Measurements from ENCODE around the gene C8G. TPM values are rescaled to one million over a fixed set of nuclear protein-coding genes. Genes with fewer than 3 reads are reported as not detected.

C8G gene
- total RNA-seq, 1 experiment from 2014 or later, result 2.1 TPM

GRCh38 chr9:136984464-136985026, 39.5 kb downstream of the C8G start (continued):
- TF ChIP-seq REST (IDR thresholded peaks at IDR 0.05; ENCODE audit: low read depth), result no peak

GRCh38 chr9:136985027-136985602, 40.1 kb downstream of the C8G start:
- no peak for DNase-seq (ENCODE audit: low read depth, low spot score)
- intact Hi-C loops (cut with micrococcal nuclease), result no loop called here
- Histone ChIP-seq H3K4me3 (replicated peaks in 1 of 2; ENCODE audit: low read depth in 1 of 2, low read length in 2 of 2) (no peak overlapping the region), H3K9me3 (ENCODE audit: control insufficient read depth in 1 of 2, insufficient read depth in 1 of 2, low read depth in 1 of 2, low read length in 2 of 2) (no peaks in the 10 kb centered on the region), H4K20me1 (ENCODE audit: insufficient read depth) (no peaks in the 10 kb centered on the region), H3K27me3 (ENCODE audit: insufficient read depth, low read length) (no peaks in the 10 kb centered on the region), H3K36me3 (ENCODE audit: control insufficient read depth in 1 of 2, insufficient read depth in 2 of 2, low read length in 2 of 2) (no peaks in the 10 kb centered on the region), H3K4me1 (ENCODE audit: control insufficient read depth in 1 of 2, insufficient read depth in 2 of 2, low read length in 2 of 2) (no peaks in the 10 kb centered on the region), H3K79me2 (ENCODE audit: insufficient read depth, low read length) (no peaks in the 10 kb centered on the region), H3K9me2 (ENCODE audit: insufficient read depth) (no peaks in the 10 kb centered on the region), H2AFZ (ENCODE audit: low read depth, low read length, poor library complexity, severe bottlenecking) (no peak overlapping the region), H3K27ac (ENCODE audit: low read depth, low read length) (no peak overlapping the region), H3K4me2 (ENCODE audit: low read length) (no peak overlapping the region), H3K9ac (ENCODE audit: low read length) (no peak overlapping the region)
- BruUV-seq (replicated peaks), result no TSS peak
- no peak for ATAC-seq
- CTCF ChIA-PET, result no interaction called here
- POLR2A ChIA-PET, result no interaction called here
- no peak for TF ChIP-seq FOSL1 (IDR thresholded peaks at IDR 0.05; ENCODE audit: low read depth)
- TF ChIP-seq SRF (IDR thresholded peaks at IDR 0.05; ENCODE audit: low read depth), result no peak
- no peak for TF ChIP-seq TCF7L2 (IDR thresholded peaks at IDR 0.05; ENCODE audit: borderline replicate concordance, extremely low read depth, insufficient read depth, insufficient read length)
- TF ChIP-seq ZBTB33 (IDR thresholded peaks at IDR 0.05; ENCODE audit: extremely low read depth, insufficient replicate concordance, low read length), result no peak
- no peak for TF ChIP-seq CBX3 (IDR thresholded peaks at IDR 0.05; ENCODE audit: low read depth)
- no peak for TF ChIP-seq RAD21 (IDR thresholded peaks at IDR 0.05; ENCODE audit: low read depth)
- no peak for TF ChIP-seq ATF3 (IDR thresholded peaks at IDR 0.05)
- TF ChIP-seq EZH2phosphoT487 (IDR thresholded peaks at IDR 0.05; ENCODE audit: borderline replicate concordance), result no peak
- no peak for TF ChIP-seq CEBPB (IDR thresholded peaks at IDR 0.05; ENCODE audit: low read depth)
- no peak for TF ChIP-seq EZH2 (IDR thresholded peaks at IDR 0.05)
- no peak for TF ChIP-seq CTCF (IDR thresholded peaks at IDR 0.05 in 2 of 3, conservative IDR thresholded peaks at IDR 0.05 in 1 of 3; ENCODE audit: borderline replicate concordance in 1 of 3, insufficient read depth in 1 of 3, low read depth in 2 of 3, low read length in 2 of 3)
- no peak for TF ChIP-seq ZFX (IDR thresholded peaks at IDR 0.05)
- no peak for TF ChIP-seq ZNF274 (IDR thresholded peaks at IDR 0.05; ENCODE audit: low read depth, low read length)
- no peak for TF ChIP-seq EGR1 (IDR thresholded peaks at IDR 0.05; ENCODE audit: low read depth)
- no peak for TF ChIP-seq POLR2A (IDR thresholded peaks at IDR 0.05; ENCODE audit: borderline replicate concordance, extremely low read depth, insufficient read depth, insufficient read length)
- RAD21 ChIA-PET (ENCODE audit: low non-redundant PET in 1 of 2, low total read pairs in 2 of 2, uncharacterized antibody in 2 of 2, unreplicated experiment in 2 of 2), result no interaction called here
